ENCODE data around the gene EMSY.

DNA sequence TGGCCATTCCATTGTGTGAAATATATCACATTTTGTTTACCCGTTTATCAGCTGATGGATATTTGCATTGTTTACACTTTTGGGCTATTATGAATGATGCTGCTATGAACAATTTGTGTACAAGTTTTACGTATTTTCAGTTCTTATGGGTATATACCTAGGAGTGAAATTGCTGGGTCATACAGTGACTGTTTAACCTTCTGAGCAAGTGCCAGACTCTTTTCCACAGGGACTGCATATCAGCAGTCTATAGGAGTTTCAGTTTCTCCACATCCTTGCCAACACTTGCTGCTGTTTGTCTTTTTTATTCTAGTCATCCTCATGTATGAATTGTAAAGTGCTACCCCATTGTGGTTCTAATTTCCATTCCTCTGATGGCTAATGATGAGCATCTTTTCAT, 108.2 kb downstream of the EMSY start:
- TF ChIP-seq HDAC6 (IDR thresholded peaks at IDR 0.05; ENCODE audit: low read depth, low read length) = no peak
- TF ChIP-seq, protein P1, sequence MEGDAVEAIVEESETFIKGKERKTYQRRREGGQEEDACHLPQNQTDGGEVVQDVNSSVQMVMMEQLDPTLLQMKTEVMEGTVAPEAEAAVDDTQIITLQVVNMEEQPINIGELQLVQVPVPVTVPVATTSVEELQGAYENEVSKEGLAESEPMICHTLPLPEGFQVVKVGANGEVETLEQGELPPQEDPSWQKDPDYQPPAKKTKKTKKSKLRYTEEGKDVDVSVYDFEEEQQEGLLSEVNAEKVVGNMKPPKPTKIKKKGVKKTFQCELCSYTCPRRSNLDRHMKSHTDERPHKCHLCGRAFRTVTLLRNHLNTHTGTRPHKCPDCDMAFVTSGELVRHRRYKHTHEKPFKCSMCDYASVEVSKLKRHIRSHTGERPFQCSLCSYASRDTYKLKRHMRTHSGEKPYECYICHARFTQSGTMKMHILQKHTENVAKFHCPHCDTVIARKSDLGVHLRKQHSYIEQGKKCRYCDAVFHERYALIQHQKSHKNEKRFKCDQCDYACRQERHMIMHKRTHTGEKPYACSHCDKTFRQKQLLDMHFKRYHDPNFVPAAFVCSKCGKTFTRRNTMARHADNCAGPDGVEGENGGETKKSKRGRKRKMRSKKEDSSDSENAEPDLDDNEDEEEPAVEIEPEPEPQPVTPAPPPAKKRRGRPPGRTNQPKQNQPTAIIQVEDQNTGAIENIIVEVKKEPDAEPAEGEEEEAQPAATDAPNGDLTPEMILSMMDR (IDR thresholded peaks at IDR 0.05; ENCODE audit: control extremely low read depth in 1 of 3, insufficient read depth in 1 of 3, low read depth in 1 of 3, low read length in 3 of 3) = no peak
- TF ChIP-seq GABPA (IDR thresholded peaks at IDR 0.05; ENCODE audit: borderline replicate concordance, insufficient read depth, low read length) = no peak
- TF ChIP-seq, protein P2, sequence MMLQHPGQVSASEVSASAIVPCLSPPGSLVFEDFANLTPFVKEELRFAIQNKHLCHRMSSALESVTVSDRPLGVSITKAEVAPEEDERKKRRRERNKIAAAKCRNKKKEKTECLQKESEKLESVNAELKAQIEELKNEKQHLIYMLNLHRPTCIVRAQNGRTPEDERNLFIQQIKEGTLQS (IDR thresholded peaks at IDR 0.05; ENCODE audit: insufficient read depth, low read depth, low read length) = no peak
- no peak for TF ChIP-seq PHF8 (conservative IDR thresholded peaks at IDR 0.05; ENCODE audit: low read depth, low read length)
- TF ChIP-seq FOSL1 (IDR thresholded peaks at IDR 0.05; ENCODE audit: insufficient read depth, low read depth, low read length) = no peak
- no peak for TF ChIP-seq MAFK (IDR thresholded peaks at IDR 0.05; ENCODE audit: low read depth, low read length)
- no peak for TF ChIP-seq EGR1 (IDR thresholded peaks at IDR 0.05; ENCODE audit: borderline replicate concordance, low read depth, low read length)
- no peak for TF ChIP-seq EZH2 (IDR thresholded peaks at IDR 0.05; ENCODE audit: low read depth, low read length, severe bottlenecking)
- TF ChIP-seq, protein P3, sequence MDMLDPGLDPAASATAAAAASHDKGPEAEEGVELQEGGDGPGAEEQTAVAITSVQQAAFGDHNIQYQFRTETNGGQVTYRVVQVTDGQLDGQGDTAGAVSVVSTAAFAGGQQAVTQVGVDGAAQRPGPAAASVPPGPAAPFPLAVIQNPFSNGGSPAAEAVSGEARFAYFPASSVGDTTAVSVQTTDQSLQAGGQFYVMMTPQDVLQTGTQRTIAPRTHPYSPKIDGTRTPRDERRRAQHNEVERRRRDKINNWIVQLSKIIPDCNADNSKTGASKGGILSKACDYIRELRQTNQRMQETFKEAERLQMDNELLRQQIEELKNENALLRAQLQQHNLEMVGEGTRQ (IDR thresholded peaks at IDR 0.05; ENCODE audit: low read length) = no peak
- no peak for TF ChIP-seq POLR2AphosphoS5 (IDR thresholded peaks at IDR 0.05; ENCODE audit: low read depth, low read length)
